ENCODE results near the gene TBCK. TPM values are rescaled to one million over a fixed set of nuclear protein-coding genes. Genes with fewer than 3 reads are reported as not detected.

Gene TBCK
- polyA plus RNA-seq, 1 experiment = 36.3 TPM

DNA sequence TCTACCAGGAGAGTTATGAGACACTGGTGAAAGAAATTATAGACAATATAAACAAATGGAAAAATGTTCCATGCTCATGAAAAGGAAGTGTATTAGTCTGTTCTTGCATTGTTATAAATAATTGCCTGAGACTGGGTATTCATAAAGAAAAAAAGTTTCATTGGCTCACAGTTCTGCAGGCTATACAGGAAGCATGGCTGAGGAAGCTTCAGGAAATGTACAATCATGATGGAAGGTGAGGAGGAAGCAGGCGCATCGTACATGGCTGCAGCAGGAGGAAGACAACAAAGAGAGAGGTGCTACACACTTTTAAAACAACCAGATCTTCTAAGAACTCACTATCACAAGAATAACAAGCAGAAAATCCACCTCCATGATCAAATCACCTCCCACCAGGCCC lies 236.4 kb downstream of the TBCK start:
- TF ChIP-seq, protein P1, sequence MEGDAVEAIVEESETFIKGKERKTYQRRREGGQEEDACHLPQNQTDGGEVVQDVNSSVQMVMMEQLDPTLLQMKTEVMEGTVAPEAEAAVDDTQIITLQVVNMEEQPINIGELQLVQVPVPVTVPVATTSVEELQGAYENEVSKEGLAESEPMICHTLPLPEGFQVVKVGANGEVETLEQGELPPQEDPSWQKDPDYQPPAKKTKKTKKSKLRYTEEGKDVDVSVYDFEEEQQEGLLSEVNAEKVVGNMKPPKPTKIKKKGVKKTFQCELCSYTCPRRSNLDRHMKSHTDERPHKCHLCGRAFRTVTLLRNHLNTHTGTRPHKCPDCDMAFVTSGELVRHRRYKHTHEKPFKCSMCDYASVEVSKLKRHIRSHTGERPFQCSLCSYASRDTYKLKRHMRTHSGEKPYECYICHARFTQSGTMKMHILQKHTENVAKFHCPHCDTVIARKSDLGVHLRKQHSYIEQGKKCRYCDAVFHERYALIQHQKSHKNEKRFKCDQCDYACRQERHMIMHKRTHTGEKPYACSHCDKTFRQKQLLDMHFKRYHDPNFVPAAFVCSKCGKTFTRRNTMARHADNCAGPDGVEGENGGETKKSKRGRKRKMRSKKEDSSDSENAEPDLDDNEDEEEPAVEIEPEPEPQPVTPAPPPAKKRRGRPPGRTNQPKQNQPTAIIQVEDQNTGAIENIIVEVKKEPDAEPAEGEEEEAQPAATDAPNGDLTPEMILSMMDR (IDR thresholded peaks at IDR 0.05; ENCODE audit: insufficient read depth, low read depth, low read length) = no peak
- ChIA-PET CTCF (no interaction called here), POLR2A (no interaction called here)
- no peak overlapping the region for H3K4me3 ChIP-seq (ENCODE audit: low read depth, low read length)
- no peaks in the 10 kb centered on the region for H3K27me3 ChIP-seq (ENCODE audit: control insufficient read depth, insufficient read depth, low read length)
- no peaks in the 10 kb centered on the region for H3K36me3 ChIP-seq (ENCODE audit: control insufficient read depth, insufficient read depth, low read length)
- no peak for DNase-seq (ENCODE audit: low read depth)

DNA sequence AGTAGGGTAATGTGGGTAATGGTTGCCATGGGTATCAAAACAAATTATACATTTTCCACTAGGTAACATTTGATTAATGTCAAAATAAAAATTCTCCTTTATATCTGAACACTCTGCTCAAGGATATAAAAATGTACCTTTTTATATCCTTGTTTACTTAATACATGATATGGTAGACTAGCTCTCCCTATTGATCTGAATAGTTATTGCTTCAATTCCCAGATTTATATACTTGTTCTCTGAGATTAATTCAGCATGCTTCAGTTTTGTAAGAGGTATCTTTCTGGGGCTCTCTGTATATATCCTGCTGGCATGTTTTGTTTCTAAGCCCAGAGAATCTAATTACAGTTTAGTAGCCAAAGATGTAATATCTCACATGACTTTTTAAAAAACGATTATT lies 251.0 kb downstream of the TBCK start:
- DNase-seq (ENCODE audit: low read depth) = no peak
- POLR2A ChIA-PET = no interaction called here
- CTCF ChIA-PET = interaction anchor here (0.7 kb wide), 1 partner anchor 217 kb away, joined by 3 read pairs; no protein-coding TSS in a partner anchor
- Histone ChIP-seq H3K36me3 (ENCODE audit: control insufficient read depth, insufficient read depth, low read length) (no peaks in the 10 kb centered on the region), H3K4me3 (ENCODE audit: low read depth, low read length) (no peak overlapping the region), H3K27me3 (ENCODE audit: control insufficient read depth, insufficient read depth, low read length) (no peaks in the 10 kb centered on the region)
- TF ChIP-seq, protein P1 (IDR thresholded peaks at IDR 0.05; ENCODE audit: insufficient read depth, low read depth, low read length) = no peak

DNA sequence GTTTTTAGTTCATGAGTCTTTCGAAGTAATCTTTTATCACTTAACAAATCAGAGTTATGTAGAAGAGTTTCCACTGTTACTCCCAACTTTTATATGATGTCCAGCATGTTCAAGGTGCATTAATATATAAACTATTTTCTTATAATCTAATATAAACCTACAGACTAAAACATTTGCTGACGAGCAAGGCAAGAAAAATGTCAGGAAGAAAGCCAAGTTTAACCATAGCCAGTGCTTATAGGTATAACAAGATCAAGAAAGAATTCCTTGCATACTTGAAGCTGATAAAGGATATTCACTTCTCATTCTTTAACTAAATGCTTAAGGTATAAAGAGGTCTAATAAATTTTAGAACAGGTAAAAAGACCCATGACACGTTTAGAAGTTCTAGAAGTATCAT lies 253.0 kb downstream of the TBCK start:
- H3K27me3 ChIP-seq (ENCODE audit: control insufficient read depth, insufficient read depth, low read length) = no peaks in the 10 kb centered on the region
- TF ChIP-seq, protein P1 (IDR thresholded peaks at IDR 0.05; ENCODE audit: insufficient read depth, low read depth, low read length) = no peak
- ChIA-PET CTCF (interaction anchor here (1.0 kb wide), 1 partner anchor 15 kb away, joined by 3 read pairs; no protein-coding TSS in a partner anchor), POLR2A (no interaction called here)
- no peak overlapping the region for H3K4me3 ChIP-seq (ENCODE audit: low read depth, low read length)
- no peaks in the 10 kb centered on the region for H3K36me3 ChIP-seq (ENCODE audit: control insufficient read depth, insufficient read depth, low read length)
- DNase-seq (ENCODE audit: low read depth) = no peak

DNA sequence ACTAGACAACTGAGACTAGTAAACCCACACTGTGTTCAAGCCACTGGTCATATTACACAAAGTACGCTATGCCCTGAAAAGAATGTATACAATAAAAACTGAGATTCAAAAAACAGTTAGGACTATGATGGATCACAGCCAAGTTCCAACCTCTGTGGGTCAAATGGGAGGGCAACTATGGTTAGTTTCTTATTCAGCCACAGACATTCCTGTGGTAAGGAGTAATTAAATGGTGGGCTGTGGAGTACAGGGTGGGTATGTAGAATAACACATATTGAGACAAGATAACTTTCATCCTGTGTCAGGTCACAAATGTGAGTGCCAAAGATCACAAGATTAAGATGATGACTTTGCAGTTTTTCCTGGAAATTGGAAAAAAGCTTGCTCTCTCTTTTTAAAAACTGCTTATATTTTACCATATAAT lies 253.5 kb downstream of the TBCK start:
- no peak overlapping the region for H3K4me3 ChIP-seq (ENCODE audit: low read depth, low read length)
- no peaks in the 10 kb centered on the region for H3K36me3 ChIP-seq (ENCODE audit: control insufficient read depth, insufficient read depth, low read length)
- CTCF ChIA-PET = no interaction called here
- H3K27me3 ChIP-seq (ENCODE audit: control insufficient read depth, insufficient read depth, low read length) = no peaks in the 10 kb centered on the region
- POLR2A ChIA-PET = no interaction called here
- no peak for DNase-seq (ENCODE audit: low read depth)
- TF ChIP-seq, protein P1 (IDR thresholded peaks at IDR 0.05; ENCODE audit: insufficient read depth, low read depth, low read length) = no peak

DNA sequence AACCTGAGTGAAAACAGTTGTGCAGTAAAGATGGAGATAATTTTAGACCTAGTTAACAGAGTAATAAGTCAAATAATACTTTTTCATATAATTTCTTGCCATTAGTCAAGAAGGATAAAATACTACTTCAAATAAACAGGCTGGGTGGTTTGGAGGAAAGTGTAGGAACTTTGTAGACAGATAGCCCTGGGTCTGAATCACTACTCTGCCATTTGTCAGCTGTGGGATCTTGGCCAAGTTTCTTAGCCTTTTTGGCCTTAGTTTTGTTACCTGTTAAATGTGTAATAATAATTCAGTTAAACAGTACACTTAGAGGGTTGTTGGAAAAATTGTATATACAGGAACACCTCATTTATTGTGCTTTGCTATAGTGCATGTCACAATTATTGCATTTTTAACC lies 257.1 kb downstream of the TBCK start:
- POLR2A ChIA-PET = no interaction called here
- DNase-seq (ENCODE audit: low read depth) = no peak
- TF ChIP-seq, protein P1 (IDR thresholded peaks at IDR 0.05; ENCODE audit: insufficient read depth, low read depth, low read length) = no peak
- CTCF ChIA-PET = interaction anchor here (0.6 kb wide), 1 partner anchor 22 kb away, joined by 3 read pairs; no protein-coding TSS in a partner anchor
- H3K27me3 ChIP-seq (ENCODE audit: control insufficient read depth, insufficient read depth, low read length) = no peaks in the 10 kb centered on the region
- no peaks in the 10 kb centered on the region for H3K36me3 ChIP-seq (ENCODE audit: control insufficient read depth, insufficient read depth, low read length)
- no peak overlapping the region for H3K4me3 ChIP-seq (ENCODE audit: low read depth, low read length)

Measured in BJ (cell line).